ENCODE results near the gene NAP1L4.

NAP1L4 gene

GRCh38 chr11:3020011-3020410 lies 27.9 kb upstream of the NAP1L4 start:
- Histone ChIP-seq H3K4me3 (ENCODE audit: low read length) (no peak overlapping the region), H3K36me3 (replicated peaks; ENCODE audit: insufficient read depth, low read length) (no peaks in the 10 kb centered on the region), H3K9me2 (replicated peaks; ENCODE audit: insufficient read depth, low read length) (no peaks in the 10 kb centered on the region), H3K4me1 (ENCODE audit: low read length) (peaks cover 12% of the 10 kb centered on the region), H3K9me3 (replicated peaks; ENCODE audit: insufficient read depth, low read length) (no peaks in the 10 kb centered on the region), H3K79me2 (ENCODE audit: low read length) (peaks cover 7% of the 10 kb centered on the region), H3K27ac (ENCODE audit: low read length) (no peak overlapping the region), H3K4me2 (ENCODE audit: low read depth, low read length) (no peak overlapping the region), H4K20me1 (ENCODE audit: insufficient read depth, low read length) (no peaks in the 10 kb centered on the region), H3K27me3 (replicated peaks; ENCODE audit: insufficient read depth, low read length) (no peaks in the 10 kb centered on the region), H2AFZ (ENCODE audit: low read length) (no peak overlapping the region), H3F3A (ENCODE audit: insufficient read depth, low read length) (no peaks in the 10 kb centered on the region), H3K9ac (ENCODE audit: low read length) (no peak overlapping the region)
- no peak for DNase-seq
- TF ChIP-seq, protein P1, sequence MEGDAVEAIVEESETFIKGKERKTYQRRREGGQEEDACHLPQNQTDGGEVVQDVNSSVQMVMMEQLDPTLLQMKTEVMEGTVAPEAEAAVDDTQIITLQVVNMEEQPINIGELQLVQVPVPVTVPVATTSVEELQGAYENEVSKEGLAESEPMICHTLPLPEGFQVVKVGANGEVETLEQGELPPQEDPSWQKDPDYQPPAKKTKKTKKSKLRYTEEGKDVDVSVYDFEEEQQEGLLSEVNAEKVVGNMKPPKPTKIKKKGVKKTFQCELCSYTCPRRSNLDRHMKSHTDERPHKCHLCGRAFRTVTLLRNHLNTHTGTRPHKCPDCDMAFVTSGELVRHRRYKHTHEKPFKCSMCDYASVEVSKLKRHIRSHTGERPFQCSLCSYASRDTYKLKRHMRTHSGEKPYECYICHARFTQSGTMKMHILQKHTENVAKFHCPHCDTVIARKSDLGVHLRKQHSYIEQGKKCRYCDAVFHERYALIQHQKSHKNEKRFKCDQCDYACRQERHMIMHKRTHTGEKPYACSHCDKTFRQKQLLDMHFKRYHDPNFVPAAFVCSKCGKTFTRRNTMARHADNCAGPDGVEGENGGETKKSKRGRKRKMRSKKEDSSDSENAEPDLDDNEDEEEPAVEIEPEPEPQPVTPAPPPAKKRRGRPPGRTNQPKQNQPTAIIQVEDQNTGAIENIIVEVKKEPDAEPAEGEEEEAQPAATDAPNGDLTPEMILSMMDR (IDR thresholded peaks at IDR 0.05; ENCODE audit: low read length), result no peak

- Histone ChIP-seq H2AFZ (ENCODE audit: low read length) (no peak overlapping the region), H3K27ac (ENCODE audit: low read length) (no peak overlapping the region), H4K20me1 (ENCODE audit: insufficient read depth, low read length) (no peaks in the 10 kb centered on the region), H3K4me1 (ENCODE audit: low read length) (peaks cover 12% of the 10 kb centered on the region), H3K79me2 (ENCODE audit: low read length) (peaks cover 7% of the 10 kb centered on the region), H3K9me2 (replicated peaks; ENCODE audit: insufficient read depth, low read length) (no peaks in the 10 kb centered on the region), H3F3A (ENCODE audit: insufficient read depth, low read length) (no peaks in the 10 kb centered on the region), H3K9me3 (replicated peaks; ENCODE audit: insufficient read depth, low read length) (no peaks in the 10 kb centered on the region), H3K9ac (ENCODE audit: low read length) (no peak overlapping the region), H3K27me3 (replicated peaks; ENCODE audit: insufficient read depth, low read length) (no peaks in the 10 kb centered on the region), H3K4me3 (ENCODE audit: low read length) (no peak overlapping the region), H3K4me2 (ENCODE audit: low read depth, low read length) (no peak overlapping the region), H3K36me3 (replicated peaks; ENCODE audit: insufficient read depth, low read length) (no peaks in the 10 kb centered on the region)
- DNase-seq, result no peak
- TF ChIP-seq EZH2 (optimal IDR thresholded peaks at IDR 0.05; ENCODE audit: low read depth, low read length) (no peak), EZH2phosphoT487 (IDR thresholded peaks at IDR 0.05; ENCODE audit: low read length) (no peak)
- TF ChIP-seq, protein P1 (IDR thresholded peaks at IDR 0.05; ENCODE audit: low read length), result no peak
Measured at GRCh38 chr11:3018596-3018995, 26.5 kb upstream of the NAP1L4 start.

- H3K9ac ChIP-seq (ENCODE audit: low read length), result no peak overlapping the region
- H2AFZ ChIP-seq (ENCODE audit: low read length), result no peak overlapping the region
- no peak overlapping the region for H3K27ac ChIP-seq (ENCODE audit: low read length)
- no peaks in the 10 kb centered on the region for H3F3A ChIP-seq (ENCODE audit: insufficient read depth, low read length)
- no peak for DNase-seq
- no peak overlapping the region for H3K4me2 ChIP-seq (ENCODE audit: low read depth, low read length)
- TF ChIP-seq EZH2 (optimal IDR thresholded peaks at IDR 0.05; ENCODE audit: low read depth, low read length) (no peak), EZH2phosphoT487 (IDR thresholded peaks at IDR 0.05; ENCODE audit: low read length) (no peak)
- TF ChIP-seq, protein P1 (IDR thresholded peaks at IDR 0.05; ENCODE audit: low read length), result no peak
- peaks cover 7% of the 10 kb centered on the region for H3K79me2 ChIP-seq (ENCODE audit: low read length)
- no peaks in the 10 kb centered on the region for H3K27me3 ChIP-seq (replicated peaks; ENCODE audit: insufficient read depth, low read length)
- no peak overlapping the region for H3K4me3 ChIP-seq (ENCODE audit: low read length)
- H3K4me1 ChIP-seq (ENCODE audit: low read length), result no peaks in the 10 kb centered on the region
- H3K9me2 ChIP-seq (replicated peaks; ENCODE audit: insufficient read depth, low read length), result no peaks in the 10 kb centered on the region
- no peaks in the 10 kb centered on the region for H3K36me3 ChIP-seq (replicated peaks; ENCODE audit: insufficient read depth, low read length)
- H4K20me1 ChIP-seq (ENCODE audit: insufficient read depth, low read length), result no peaks in the 10 kb centered on the region
- H3K9me3 ChIP-seq (replicated peaks; ENCODE audit: insufficient read depth, low read length), result no peaks in the 10 kb centered on the region
Measured at GRCh38 chr11:3016861-3017260, 24.7 kb upstream of the NAP1L4 start.
